Fibroblast of lung (primary cell): ENCODE results near the gene NTRK3.

Experiments used
- CTCF ChIP-seq, 2 donors: IDR thresholded peaks in 1 of 2; conservative IDR thresholded peaks in 1 of 2; 1 replicate in 1 of 2; 2 replicates in 1 of 2; pipeline ENCODE4 v1.5.1; 2011 to 2012; ENCODE audit warnings: low read length in 2 of 2, control low read depth in 1 of 2, inconsistent platforms in 1 of 2, low read depth in 1 of 2, mild to moderate bottlenecking in 1 of 2
- EZH2 ChIP-seq: IDR thresholded peaks from 2 replicates; pipeline ENCODE4 v1.5.1; 2012; ENCODE audit warnings: low read length, control low read depth, mild to moderate bottlenecking; ENCODE audit errors: missing control alignments

DNA sequence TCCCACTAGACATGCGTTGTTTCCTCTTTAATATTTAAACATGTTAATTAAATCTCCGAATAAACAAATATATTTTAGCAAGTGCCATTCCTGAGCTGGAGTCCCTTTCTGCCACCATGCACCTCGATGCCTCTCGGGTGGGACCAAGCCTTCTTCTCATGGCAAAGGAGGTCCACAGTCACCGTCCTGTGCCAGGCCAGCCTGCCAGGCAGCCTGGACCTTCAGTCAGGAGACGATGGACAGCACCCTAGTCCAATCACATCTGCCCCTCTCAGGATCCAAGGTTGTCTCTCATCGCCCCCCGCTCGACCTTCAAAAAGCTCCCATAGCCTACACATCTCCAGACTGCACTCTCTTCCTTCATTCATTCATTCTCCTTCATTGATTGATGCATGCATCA, 22.6 kb downstream of the NTRK3 start:
- TF ChIP-seq CTCF (conservative IDR thresholded peaks at IDR 0.05 in 1 of 2, IDR thresholded peaks at IDR 0.05 in 1 of 2; ENCODE audit: low read depth in 1 of 2, low read length in 2 of 2) (no peak), EZH2 (no peak)
